ENCODE measurements around the gene NYAP2. TPM values are rescaled to one million over a fixed set of nuclear protein-coding genes. Genes with fewer than 3 reads are reported as not detected.

Gene NYAP2
- total RNA-seq, 6 experiments from 2014 or later, result not detected

GRCh38 chr2:225574582-225575138, 175.2 kb downstream of the NYAP2 start:
- no peak overlapping the region for H3K4me3 Mint-ChIP-seq
- no peaks in the 10 kb centered on the region for H3K36me3 Mint-ChIP-seq (ENCODE audit: low read depth)
- H3K4me1 Mint-ChIP-seq (ENCODE audit: low read depth), result no peaks in the 10 kb centered on the region
- no peak for DNase-seq
- TF ChIP-seq CTCF (IDR thresholded peaks at IDR 0.05), result no peak
- H3K9me3 Mint-ChIP-seq, result peaks cover 6% of the 10 kb centered on the region
- no peak overlapping the region for H3K27ac Mint-ChIP-seq
- no peaks in the 10 kb centered on the region for H3K27me3 Mint-ChIP-seq (ENCODE audit: insufficient read depth)

GRCh38 chr2:225581135-225581534, 181.6 kb downstream of the NYAP2 start:
- Mint-ChIP-seq H3K27ac (no peak overlapping the region), H3K9me3 (no peaks in the 10 kb centered on the region), H3K27me3 (ENCODE audit: insufficient read depth) (peaks cover 3% of the 10 kb centered on the region; the same call in 1 of the 2 replicates), H3K4me1 (ENCODE audit: low read depth) (no peaks in the 10 kb centered on the region), H3K4me3 (no peak overlapping the region), H3K36me3 (ENCODE audit: low read depth) (no peaks in the 10 kb centered on the region)
- DNase-seq, result no peak
- no peak for TF ChIP-seq CTCF (IDR thresholded peaks at IDR 0.05)

GRCh38 chr2:225581906-225582305, 182.4 kb downstream of the NYAP2 start:
- no peak for TF ChIP-seq CTCF (IDR thresholded peaks at IDR 0.05)
- Mint-ChIP-seq H3K36me3 (ENCODE audit: low read depth) (no peaks in the 10 kb centered on the region), H3K9me3 (no peaks in the 10 kb centered on the region), H3K27ac (no peak overlapping the region), H3K27me3 (ENCODE audit: insufficient read depth) (peaks cover 3% of the 10 kb centered on the region), H3K4me3 (no peak overlapping the region), H3K4me1 (ENCODE audit: low read depth) (no peaks in the 10 kb centered on the region)
- DNase-seq, result no peak

GRCh38 chr2:225582355-225583116, 183.0 kb downstream of the NYAP2 start:
- H3K36me3 Mint-ChIP-seq (ENCODE audit: low read depth), result no peaks in the 10 kb centered on the region
- peaks cover 3% of the 10 kb centered on the region for H3K27me3 Mint-ChIP-seq (ENCODE audit: insufficient read depth)
- H3K4me1 Mint-ChIP-seq (ENCODE audit: low read depth), result no peaks in the 10 kb centered on the region
- H3K4me3 Mint-ChIP-seq, result no peak overlapping the region
- no peak for TF ChIP-seq CTCF (IDR thresholded peaks at IDR 0.05)
- H3K27ac Mint-ChIP-seq, result no peak overlapping the region
- no peaks in the 10 kb centered on the region for H3K9me3 Mint-ChIP-seq
- no peak for DNase-seq

- H3K27ac Mint-ChIP-seq, result no peak overlapping the region
- no peak overlapping the region for H3K4me3 Mint-ChIP-seq
- H3K9me3 Mint-ChIP-seq, result no peaks in the 10 kb centered on the region
- no peaks in the 10 kb centered on the region for H3K36me3 Mint-ChIP-seq (ENCODE audit: low read depth)
- no peaks in the 10 kb centered on the region for H3K4me1 Mint-ChIP-seq (ENCODE audit: low read depth)
- no peak for DNase-seq
- TF ChIP-seq CTCF (IDR thresholded peaks at IDR 0.05), result no peak
- peaks cover 3% of the 10 kb centered on the region for H3K27me3 Mint-ChIP-seq (ENCODE audit: insufficient read depth)
Measured at GRCh38 chr2:225584796-225585195, 185.3 kb downstream of the NYAP2 start.

Measured in HFFc6 (cell line).